ENCODE data around the gene LIX1. TPM values are rescaled to one million over a fixed set of nuclear protein-coding genes. Genes with fewer than 3 reads are reported as not detected.

LIX1 gene
- total RNA-seq, 1 experiment from 2014 or later, result not detected

- Histone ChIP-seq H4K20me1 (ENCODE audit: low read length) (no peaks in the 10 kb centered on the region), H3K79me2 (ENCODE audit: low read length) (no peaks in the 10 kb centered on the region), H3K4me1 (ENCODE audit: insufficient read depth, low read length) (no peaks in the 10 kb centered on the region), H3F3A (ENCODE audit: low read length, unreplicated experiment) (no peaks in the 10 kb centered on the region), H3K27ac (ENCODE audit: low read length) (no peak overlapping the region), H3K27me3 (ENCODE audit: low read length) (peaks cover 22% of the 10 kb centered on the region; the same call in 1 of the 2 replicates), H2AFZ (ENCODE audit: low read length) (no peak overlapping the region), H3K9me2 (replicated peaks; ENCODE audit: low read length) (no peaks in the 10 kb centered on the region; the same call in 1 of the 2 replicates), H3K9me3 (ENCODE audit: low read length) (no peaks in the 10 kb centered on the region), H3K4me3 (ENCODE audit: low read length) (no peak overlapping the region), H3K36me3 (ENCODE audit: low read depth, low read length) (no peaks in the 10 kb centered on the region), H3K9ac (ENCODE audit: low read length) (no peak overlapping the region), H3K4me2 (ENCODE audit: low read length) (no peak overlapping the region)
- no peak for DNase-seq
- BruUV-seq (replicated peaks), result no TSS peak
- ChIA-PET POLR2A (ENCODE audit: unreplicated experiment) (no interaction called here), CTCF (no interaction called here)
- TF ChIP-seq CTCF (conservative IDR thresholded peaks at IDR 0.05; ENCODE audit: low read depth, low read length), result no peak
- no peak for TF ChIP-seq EZH2 (IDR thresholded peaks at IDR 0.05; ENCODE audit: low read length, unreplicated experiment)
- TF ChIP-seq EZH2phosphoT487 (IDR thresholded peaks at IDR 0.05; ENCODE audit: borderline replicate concordance, low read length), result no peak
- no peak for ATAC-seq
- intact Hi-C loops (cut with micrococcal nuclease), result no loop called here
Observed at GRCh38 chr5:97133101-97133500, 9.3 kb downstream of the LIX1 start.

GRCh38 chr5:97131921-97132320 lies 10.5 kb downstream of the LIX1 start:
- Histone ChIP-seq H3F3A (ENCODE audit: low read length, unreplicated experiment) (no peaks in the 10 kb centered on the region), H3K9me3 (ENCODE audit: low read length) (no peaks in the 10 kb centered on the region), H3K36me3 (ENCODE audit: low read depth, low read length) (no peaks in the 10 kb centered on the region), H3K4me2 (ENCODE audit: low read length) (no peak overlapping the region), H3K4me3 (ENCODE audit: low read length) (no peak overlapping the region), H3K27me3 (ENCODE audit: low read length) (peaks cover 22% of the 10 kb centered on the region; the same call in 1 of the 2 replicates), H2AFZ (ENCODE audit: low read length) (no peak overlapping the region), H3K27ac (ENCODE audit: low read length) (no peak overlapping the region), H4K20me1 (ENCODE audit: low read length) (no peaks in the 10 kb centered on the region), H3K9me2 (replicated peaks; ENCODE audit: low read length) (no peaks in the 10 kb centered on the region; the same call in 1 of the 2 replicates), H3K79me2 (ENCODE audit: low read length) (no peaks in the 10 kb centered on the region), H3K4me1 (ENCODE audit: insufficient read depth, low read length) (no peaks in the 10 kb centered on the region), H3K9ac (ENCODE audit: low read length) (no peak overlapping the region)
- ChIA-PET CTCF (no interaction called here), POLR2A (ENCODE audit: unreplicated experiment) (no interaction called here)
- intact Hi-C loops (cut with micrococcal nuclease), result no loop called here
- ATAC-seq (no peak), DNase-seq (no peak)
- no TSS peak for BruUV-seq (replicated peaks)
- TF ChIP-seq EZH2 (IDR thresholded peaks at IDR 0.05; ENCODE audit: low read length, unreplicated experiment), result no peak
- no peak for TF ChIP-seq CTCF (conservative IDR thresholded peaks at IDR 0.05; ENCODE audit: low read depth, low read length)
- TF ChIP-seq EZH2phosphoT487 (IDR thresholded peaks at IDR 0.05; ENCODE audit: borderline replicate concordance, low read length), result no peak

- Histone ChIP-seq H3K79me2 (ENCODE audit: low read length) (no peaks in the 10 kb centered on the region), H3K4me1 (ENCODE audit: insufficient read depth, low read length) (no peaks in the 10 kb centered on the region), H2AFZ (ENCODE audit: low read length) (no peak overlapping the region), H3K9ac (ENCODE audit: low read length) (no peak overlapping the region), H4K20me1 (ENCODE audit: low read length) (no peaks in the 10 kb centered on the region), H3K9me3 (ENCODE audit: low read length) (no peaks in the 10 kb centered on the region), H3K4me3 (ENCODE audit: low read length) (no peak overlapping the region), H3K27ac (ENCODE audit: low read length) (no peak overlapping the region), H3F3A (ENCODE audit: low read length, unreplicated experiment) (no peaks in the 10 kb centered on the region), H3K4me2 (ENCODE audit: low read length) (no peak overlapping the region), H3K27me3 (ENCODE audit: low read length) (peaks cover 22% of the 10 kb centered on the region; the same call in 1 of the 2 replicates), H3K36me3 (ENCODE audit: low read depth, low read length) (no peaks in the 10 kb centered on the region), H3K9me2 (replicated peaks; ENCODE audit: low read length) (no peaks in the 10 kb centered on the region; the same call in 1 of the 2 replicates)
- peak; percentile 29; the same call in 1 of the 2 replicates for ATAC-seq
- CTCF ChIA-PET, result no interaction called here
- POLR2A ChIA-PET (ENCODE audit: unreplicated experiment), result no interaction called here
- intact Hi-C loops (cut with micrococcal nuclease), result no loop called here
- BruUV-seq (replicated peaks), result no TSS peak
- DNase-seq, result no peak
- TF ChIP-seq EZH2 (IDR thresholded peaks at IDR 0.05; ENCODE audit: low read length, unreplicated experiment) (no peak), CTCF (conservative IDR thresholded peaks at IDR 0.05; ENCODE audit: low read depth, low read length) (no peak), EZH2phosphoT487 (IDR thresholded peaks at IDR 0.05; ENCODE audit: borderline replicate concordance, low read length) (no peak)
Observed at GRCh38 chr5:97131139-97131710, 11.2 kb downstream of the LIX1 start.
